ENCODE data around the gene SEMA3E. TPM values are rescaled to one million over a fixed set of nuclear protein-coding genes. Genes with fewer than 3 reads are reported as not detected.

SEMA3E gene
- total RNA-seq, 4 donors from 2014 or later: 0.83 to 2.2 (median 1.9) TPM

DNA sequence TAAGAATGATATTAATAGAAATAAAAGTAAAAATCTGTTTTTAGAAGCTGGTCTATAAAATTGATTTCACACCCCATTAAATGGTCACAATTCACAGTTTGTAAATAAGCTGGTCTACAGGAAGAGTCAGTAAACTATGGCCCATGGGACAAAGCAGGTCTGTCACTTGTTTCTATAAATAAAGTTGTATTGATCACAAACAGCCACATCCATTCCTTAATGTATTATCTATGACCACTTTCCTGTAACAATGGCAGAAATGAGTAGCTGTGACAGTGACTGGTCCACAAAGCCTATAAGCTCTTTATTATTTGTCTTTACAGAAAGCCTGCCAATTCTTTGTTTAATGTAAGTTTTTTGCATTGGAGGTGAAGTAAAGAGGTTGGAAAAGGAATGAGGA is 114.5 kb downstream of the SEMA3E start:
- Histone ChIP-seq H3K36me3 (no peaks in the 10 kb centered on the region), H3K4me1 (no peaks in the 10 kb centered on the region), H3K27me3 (no peaks in the 10 kb centered on the region), H3K27ac (no peak overlapping the region), H3K9me3 (no peaks in the 10 kb centered on the region), H3K4me3 (no peak overlapping the region)
- DNase-seq: no peak
- no peak for TF ChIP-seq POLR2A (IDR thresholded peaks at IDR 0.05)
- TF ChIP-seq CTCF (IDR thresholded peaks at IDR 0.05): no peak

- H3K4me1 ChIP-seq: no peaks in the 10 kb centered on the region
- no peak overlapping the region for H3K4me3 ChIP-seq
- no peak overlapping the region for H3K27ac ChIP-seq
- no peaks in the 10 kb centered on the region for H3K36me3 ChIP-seq
- no peak for DNase-seq
- no peaks in the 10 kb centered on the region for H3K27me3 ChIP-seq
- TF ChIP-seq CTCF (IDR thresholded peaks at IDR 0.05): no peak
- no peak for TF ChIP-seq POLR2A (IDR thresholded peaks at IDR 0.05)
- H3K9me3 ChIP-seq: no peaks in the 10 kb centered on the region
Observed at GRCh38 chr7:83532219-83532618, 116.7 kb downstream of the SEMA3E start.

DNA sequence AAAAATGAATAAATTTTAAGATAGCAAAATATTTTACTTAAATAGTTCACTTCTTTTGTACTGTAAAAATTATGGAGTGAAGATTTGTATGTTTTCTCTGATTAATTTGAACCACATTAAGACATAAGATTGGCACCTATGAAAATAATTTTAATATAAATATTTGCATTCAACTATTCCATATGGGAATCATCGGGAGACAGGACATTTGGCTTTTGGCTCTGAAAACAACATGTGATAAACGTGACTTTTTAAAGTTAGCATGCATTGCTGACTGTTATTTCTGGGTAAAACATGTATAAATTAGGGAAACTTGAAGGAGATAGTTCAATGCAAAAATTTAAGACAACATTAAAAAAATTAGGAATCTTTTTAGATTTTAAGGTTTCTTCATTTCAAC is 117.2 kb downstream of the SEMA3E start:
- TF ChIP-seq POLR2A (IDR thresholded peaks at IDR 0.05): no peak
- TF ChIP-seq CTCF (IDR thresholded peaks at IDR 0.05): no peak
- Histone ChIP-seq H3K36me3 (no peaks in the 10 kb centered on the region), H3K27me3 (no peaks in the 10 kb centered on the region), H3K4me3 (no peak overlapping the region), H3K9me3 (no peaks in the 10 kb centered on the region), H3K4me1 (no peaks in the 10 kb centered on the region), H3K27ac (no peak overlapping the region)
- DNase-seq: no peak

GRCh38 chr7:83528925-83529423 is 120.0 kb downstream of the SEMA3E start:
- Histone ChIP-seq H3K4me3 (no peak overlapping the region), H3K27ac (no peak overlapping the region), H3K36me3 (no peaks in the 10 kb centered on the region), H3K4me1 (no peaks in the 10 kb centered on the region), H3K27me3 (no peaks in the 10 kb centered on the region), H3K9me3 (no peaks in the 10 kb centered on the region)
- TF ChIP-seq CTCF (IDR thresholded peaks at IDR 0.05): no peak
- DNase-seq: no peak

DNA sequence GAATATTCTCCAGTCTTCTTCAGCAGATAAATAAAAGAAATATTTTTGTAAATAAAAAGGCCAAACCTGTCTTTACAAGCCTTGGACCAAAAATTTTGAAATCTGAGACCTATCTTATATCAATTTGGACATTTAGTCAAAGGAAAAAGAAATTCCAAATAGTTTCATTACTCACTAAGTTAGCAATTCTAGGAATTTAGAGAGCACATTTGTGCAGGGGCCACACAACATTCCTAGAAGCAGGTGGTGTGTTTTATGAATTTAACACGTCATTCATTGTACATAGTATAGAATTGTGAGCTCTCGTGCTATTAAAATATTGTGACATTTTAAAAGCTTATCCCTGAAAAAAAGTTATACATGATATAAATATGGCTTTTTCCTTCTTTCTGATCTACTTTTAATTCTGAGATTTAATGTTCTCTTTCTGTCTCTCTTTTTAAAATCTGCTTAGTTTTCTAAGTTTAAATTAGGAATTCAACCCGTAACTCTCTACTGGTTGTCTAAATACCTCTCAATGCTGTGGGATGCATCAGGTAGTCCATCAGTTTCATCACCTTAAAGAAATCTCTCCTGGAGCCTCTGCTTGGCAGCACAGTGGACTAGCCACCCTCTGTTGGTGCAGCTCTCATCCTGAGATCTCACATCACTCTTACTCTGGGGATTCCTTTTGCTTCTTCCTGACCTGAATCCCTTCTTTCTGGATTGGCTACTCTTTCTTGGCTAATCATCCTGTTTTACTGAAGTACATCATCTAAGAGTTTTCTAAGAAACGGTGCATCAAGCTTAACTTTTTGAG is 124.5 kb downstream of the SEMA3E start:
- no peak for DNase-seq
- TF ChIP-seq CTCF (IDR thresholded peaks at IDR 0.05): no peak
- TF ChIP-seq POLR2A (IDR thresholded peaks at IDR 0.05): no peak
- Histone ChIP-seq H3K36me3 (no peaks in the 10 kb centered on the region), H3K27ac (no peak overlapping the region), H3K27me3 (no peaks in the 10 kb centered on the region), H3K4me1 (no peaks in the 10 kb centered on the region), H3K9me3 (no peaks in the 10 kb centered on the region), H3K4me3 (no peak overlapping the region)
